RWPE2 (cell line): ENCODE measurements around the gene DDIT4.
A peak's percentile ranks its signal among the peaks of the same experiment; 100 is the strongest.

Experiments used
- ATAC-seq: fragments of 200-7000 bp; cut with Tn5 transposase; 3 replicates; pipeline ENCODE4 v1.9.1; 2021; ENCODE audit warnings: low read depth
- DNase-seq: peaks from one replicate; pipeline ENCODE4 v3.0.0-alpha.2; 2020; ENCODE audit warnings: low spot score
- H3K27ac ChIP-seq: fragments of 450-650 bp; 2 replicates; pipeline ENCODE4 v1.5.1; 2017; ENCODE audit warnings: mild to moderate bottlenecking; ENCODE audit not compliant: poor library complexity, severe bottlenecking
- H3K27me3 ChIP-seq: fragments of 250-450 bp; sonication (Bioruptor Pico); 2 replicates; pipeline ENCODE4 v1.5.1; 2021; ENCODE audit warnings: mild to moderate bottlenecking, moderate library complexity; ENCODE audit not compliant: insufficient read depth, poor library complexity, severe bottlenecking
- H3K36me3 ChIP-seq: fragments of 250-450 bp; sonication (Bioruptor Pico); 2 replicates; pipeline ENCODE4 v1.5.1; 2020; ENCODE audit warnings: low read depth, mild to moderate bottlenecking, moderate library complexity
- H3K4me1 ChIP-seq: fragments of 250-450 bp; sonication (Bioruptor Pico); 2 replicates; pipeline ENCODE4 v1.5.1; 2021; ENCODE audit warnings: mild to moderate bottlenecking, moderate library complexity; ENCODE audit not compliant: insufficient read depth, poor library complexity, severe bottlenecking
- H3K4me3 ChIP-seq: fragments of 250-450 bp; sonication (Bioruptor Pico); 2 replicates; pipeline ENCODE4 v1.5.1; 2021; ENCODE audit warnings: mild to moderate bottlenecking, moderate library complexity; ENCODE audit not compliant: severe bottlenecking
- H3K9me3 ChIP-seq: fragments of 250-450 bp; sonication (Bioruptor Pico); 2 replicates; pipeline ENCODE4 v1.5.1; 2021; ENCODE audit warnings: mild to moderate bottlenecking, moderate library complexity; ENCODE audit not compliant: severe bottlenecking
- CTCF ChIP-seq: fragments of 450-650 bp; IDR thresholded peaks from one replicate; pipeline ENCODE4 v1.5.1; 2017; ENCODE audit warnings: mild to moderate bottlenecking, moderate library complexity; ENCODE audit not compliant: poor library complexity, severe bottlenecking

The DDIT4 gene

GRCh38 chr10:72316386-72316700, 42.6 kb downstream of the DDIT4 start:
- Histone ChIP-seq H3K27ac (peak overlapping the region; percentile 99), H3K9me3 (no peaks in the 10 kb centered on the region), H3K4me3 (no peak overlapping the region), H3K4me1 (peaks cover 37% of the 10 kb centered on the region), H3K36me3 (no peaks in the 10 kb centered on the region), H3K27me3 (no peaks in the 10 kb centered on the region)
- no peak for DNase-seq
- ATAC-seq, result no peak
- no peak for TF ChIP-seq CTCF

DNA sequence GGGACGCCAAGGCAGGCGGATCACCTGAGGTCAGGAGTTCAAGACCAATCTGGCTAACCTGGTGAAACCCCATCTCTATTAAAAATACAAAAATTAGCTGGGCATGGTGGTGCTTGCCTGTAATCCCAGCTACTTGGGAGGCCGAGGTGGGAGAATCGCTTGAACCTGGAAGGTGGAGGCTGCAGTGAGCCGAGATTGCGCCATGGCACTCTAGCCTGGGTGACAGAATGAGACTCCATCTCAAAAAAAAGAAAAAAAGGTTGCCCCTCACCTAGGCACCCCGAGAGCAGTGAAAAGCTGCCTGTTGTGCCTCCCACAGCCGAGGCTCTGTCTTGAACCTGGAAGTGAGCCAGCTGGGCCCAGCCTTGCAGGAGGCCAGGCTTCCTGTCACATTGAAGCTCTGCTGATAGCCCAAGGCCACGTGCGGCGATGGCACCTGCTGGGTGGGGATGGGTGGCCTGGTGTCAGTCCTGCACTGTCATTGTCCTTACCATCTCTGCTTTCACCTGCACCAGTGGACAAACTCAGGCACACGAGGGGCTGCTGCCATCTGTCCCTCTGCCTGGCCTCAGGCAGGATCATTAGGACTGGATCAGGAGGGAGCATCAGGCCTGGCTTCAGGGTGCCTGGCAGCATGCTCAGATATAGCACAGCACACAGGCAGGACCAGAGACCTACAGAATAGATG, 43.2 kb downstream of the DDIT4 start:
- Histone ChIP-seq H3K4me3 (no peak overlapping the region), H3K4me1 (peaks cover 43% of the 10 kb centered on the region), H3K9me3 (no peaks in the 10 kb centered on the region), H3K27me3 (no peaks in the 10 kb centered on the region), H3K36me3 (no peaks in the 10 kb centered on the region), H3K27ac (peak overlapping the region; percentile 99)
- TF ChIP-seq CTCF, result no peak
- DNase-seq, result no peak
- no peak for ATAC-seq

DNA sequence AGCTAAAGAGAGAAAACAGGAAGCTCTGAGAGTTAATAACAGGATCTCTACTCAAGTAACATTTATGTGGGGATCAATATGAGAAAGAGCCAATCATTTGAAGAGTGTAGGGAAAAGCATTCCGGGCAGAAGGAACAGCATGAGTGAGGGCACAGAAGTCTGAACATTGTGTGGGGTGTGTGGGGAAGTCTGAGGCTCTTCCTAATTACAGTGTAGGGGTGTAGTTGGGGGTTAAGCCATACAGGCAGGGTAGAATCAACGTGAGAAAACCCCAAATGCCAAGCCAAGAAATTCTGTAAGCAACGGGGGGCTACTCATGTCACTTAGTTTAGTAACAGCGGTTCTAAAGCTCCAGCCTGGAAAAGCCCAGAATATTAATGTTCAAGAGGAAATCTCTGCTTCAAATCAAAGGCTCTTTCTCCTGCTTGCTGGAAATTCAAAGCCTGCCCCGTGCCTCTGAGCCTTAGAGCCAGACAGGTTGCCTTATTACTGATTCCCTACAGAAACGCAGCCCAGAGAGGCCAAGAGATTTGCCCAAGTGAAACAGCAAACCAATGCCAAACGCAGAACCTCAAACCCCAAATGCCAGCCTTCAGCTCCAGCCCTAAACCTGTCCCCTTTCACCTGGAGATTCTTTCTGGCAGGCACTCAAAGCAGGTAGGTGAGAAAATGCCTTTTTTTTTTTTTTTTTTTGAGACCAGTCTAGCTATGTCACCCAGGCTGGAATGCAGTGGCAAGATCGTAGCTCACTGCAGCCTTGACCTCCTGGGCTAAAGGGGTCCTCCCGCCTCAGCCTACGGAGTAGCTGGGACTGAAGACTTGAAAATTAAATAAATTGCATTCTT, 44.9 kb downstream of the DDIT4 start:
- Histone ChIP-seq H3K27ac (peak overlapping the region; percentile 99), H3K4me1 (peaks cover 60% of the 10 kb centered on the region), H3K36me3 (no peaks in the 10 kb centered on the region), H3K27me3 (no peaks in the 10 kb centered on the region), H3K4me3 (no peak overlapping the region), H3K9me3 (no peaks in the 10 kb centered on the region)
- DNase-seq, result no peak
- ATAC-seq, result no peak
- no peak for TF ChIP-seq CTCF

DNA sequence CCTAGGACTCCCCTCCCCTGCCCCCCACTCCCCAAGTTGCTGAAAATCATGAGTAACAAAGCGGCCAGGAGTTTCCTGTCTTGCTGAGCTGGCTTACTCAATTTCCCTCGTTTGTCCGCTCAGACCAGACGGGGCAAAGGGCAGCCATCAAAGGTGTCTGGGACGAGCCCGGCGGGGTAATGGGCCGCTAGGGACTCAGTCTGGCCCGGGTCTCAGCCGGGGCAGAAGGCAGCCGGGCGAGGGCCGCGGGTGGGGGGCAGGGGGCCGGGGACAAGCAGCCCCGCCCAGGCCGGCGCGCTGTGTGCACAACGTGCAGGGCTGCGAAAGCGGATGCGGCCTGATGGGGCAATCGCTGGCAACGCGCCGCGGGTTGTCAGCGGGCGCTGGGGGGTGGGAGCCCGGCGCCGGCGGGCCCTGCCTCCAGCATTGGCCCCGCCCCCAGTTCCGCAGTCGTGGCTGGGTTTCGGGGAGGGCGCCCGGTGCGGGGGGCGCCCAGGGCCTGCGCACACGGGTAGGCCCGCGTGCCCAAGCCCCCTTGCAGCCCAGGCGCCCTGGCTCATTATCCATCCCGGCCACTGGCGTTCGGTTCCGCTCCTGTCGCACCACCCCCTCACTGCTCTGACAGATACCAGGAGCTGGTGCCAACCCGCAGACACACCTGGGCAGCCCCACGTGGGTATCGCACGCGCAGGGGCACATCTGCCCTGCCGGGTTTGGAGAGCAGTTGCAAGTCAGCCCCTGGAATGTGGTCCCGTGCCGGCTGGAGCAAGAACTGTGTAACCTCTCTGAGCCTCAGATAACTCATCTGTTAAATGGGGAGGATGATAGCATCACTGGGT, 45.9 kb downstream of the DDIT4 start:
- TF ChIP-seq CTCF, result no peak
- DNase-seq, result peak; percentile 99
- H3K9me3 ChIP-seq, result no peaks in the 10 kb centered on the region
- H3K4me3 ChIP-seq, result peak overlapping the region; percentile 17
- H3K27me3 ChIP-seq, result no peaks in the 10 kb centered on the region
- H3K36me3 ChIP-seq, result no peaks in the 10 kb centered on the region
- peaks cover 63% of the 10 kb centered on the region for H3K4me1 ChIP-seq
- H3K27ac ChIP-seq, result peak overlapping the region; percentile 99
- ATAC-seq, result peak; percentile 37
